NCI-H226 (cell line): ENCODE measurements around the gene BAMBI.
A peak's percentile ranks its signal among the peaks of the same experiment; 100 is the strongest.

ENCODE experiments used
- DNase-seq: peaks from one replicate; pipeline ENCODE4 v3.0.0-alpha.2; 2015

Gene BAMBI

DNA sequence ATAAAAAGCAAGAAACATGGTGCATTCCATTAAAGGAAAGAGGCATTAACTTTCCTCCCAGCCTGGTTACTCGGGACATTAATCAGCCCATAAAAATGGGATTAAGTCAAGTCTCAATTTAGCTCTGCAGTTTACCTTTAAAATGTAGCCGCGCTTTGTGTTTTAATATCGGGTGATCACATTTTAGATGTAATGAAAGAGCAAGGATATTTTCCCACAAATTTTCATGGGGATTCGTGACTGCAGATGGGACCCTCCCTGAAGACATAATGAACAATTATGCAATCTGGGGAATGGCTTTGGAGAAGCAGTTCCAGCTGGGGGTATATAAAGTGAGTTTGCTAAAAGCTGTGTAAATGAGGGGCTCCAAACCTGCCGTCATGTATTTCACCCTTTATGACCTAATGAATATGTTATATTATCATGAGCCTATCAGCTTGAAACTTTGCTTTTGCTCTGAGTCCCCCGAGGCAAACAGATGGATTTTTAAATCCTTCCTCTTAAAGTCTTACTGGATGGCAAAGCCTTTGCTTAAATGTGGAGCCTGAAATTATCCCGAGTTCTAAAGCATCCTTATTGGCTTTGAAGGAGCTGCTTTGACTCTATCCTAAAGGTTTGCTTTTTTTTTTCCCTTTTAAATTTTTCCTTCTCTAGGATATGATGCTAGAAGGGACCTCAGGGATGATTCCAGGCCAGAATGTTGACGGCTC lies 31.8 kb downstream of the BAMBI start:
- DNase-seq: no peak

DNA sequence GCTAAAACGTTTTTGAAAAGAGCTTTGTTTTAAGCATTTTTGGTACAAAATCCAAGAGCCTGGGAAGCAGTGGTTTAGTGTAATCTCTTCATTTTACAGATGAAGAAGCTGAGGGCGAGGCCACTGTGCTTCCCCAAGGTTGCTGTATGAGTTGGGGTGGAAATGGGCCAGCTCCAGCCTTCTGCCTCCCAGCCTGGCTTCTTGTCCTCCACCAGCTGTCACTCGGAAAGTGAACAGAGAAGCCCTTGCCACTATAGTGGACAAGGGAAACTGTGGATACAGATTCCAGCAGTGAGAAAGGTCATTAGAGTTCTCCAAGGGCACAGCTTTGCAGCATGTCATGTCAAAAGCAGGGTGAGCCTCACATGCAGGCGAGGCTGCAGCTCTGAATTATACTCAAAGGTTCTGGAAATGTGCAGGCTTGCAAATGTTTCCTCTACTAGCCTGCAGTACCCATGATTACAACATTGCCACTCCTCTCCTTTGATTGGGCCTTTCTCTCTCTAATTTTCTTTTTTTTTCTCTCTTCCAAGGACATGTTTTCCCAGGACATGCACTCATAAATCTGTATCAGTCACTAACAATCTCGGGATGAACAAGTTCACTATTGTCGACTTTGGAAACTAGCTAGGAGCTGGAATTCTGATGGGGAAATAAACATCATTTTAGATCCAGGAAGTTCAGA lies 33.0 kb downstream of the BAMBI start:
- DNase-seq: no peak

DNA sequence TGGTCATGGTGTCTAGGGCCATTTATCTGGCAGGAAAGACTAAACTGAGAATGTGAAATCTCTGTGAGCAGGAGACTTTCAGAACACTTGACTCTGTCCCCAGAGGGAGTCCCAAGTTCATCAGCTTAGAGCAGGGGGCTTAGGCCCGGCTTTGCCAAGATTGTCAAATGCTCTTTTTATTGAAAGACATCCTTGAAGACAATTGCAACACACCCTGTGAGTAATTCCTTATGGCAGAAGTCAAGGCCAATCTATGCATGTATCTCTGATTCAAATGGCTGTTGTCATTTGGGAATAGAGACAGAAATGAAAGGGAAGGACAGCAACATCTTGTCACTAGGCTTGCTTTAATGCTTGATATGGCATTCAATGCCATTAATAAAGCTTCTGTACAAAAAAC lies 33.7 kb downstream of the BAMBI start:
- no peak for DNase-seq

DNA sequence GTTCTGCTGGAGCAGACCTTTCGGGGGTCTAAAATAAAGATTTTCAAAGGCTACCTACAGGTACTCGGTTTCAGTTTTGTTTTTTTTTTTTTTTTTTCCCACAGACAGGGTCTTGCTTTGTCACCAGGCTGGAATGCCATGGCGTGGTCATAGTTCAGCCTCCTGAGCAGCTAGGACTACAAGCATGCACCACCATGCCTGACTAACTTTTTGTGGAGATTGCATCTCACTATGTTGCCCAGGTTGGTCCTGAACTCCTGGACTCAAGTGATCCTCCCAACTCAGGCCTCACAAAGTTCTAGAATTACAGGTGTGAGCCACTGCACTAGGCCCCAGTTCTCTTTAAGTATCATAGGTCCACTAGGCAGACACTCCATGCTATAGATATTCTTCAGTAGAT lies 34.5 kb downstream of the BAMBI start:
- DNase-seq: no peak

DNA sequence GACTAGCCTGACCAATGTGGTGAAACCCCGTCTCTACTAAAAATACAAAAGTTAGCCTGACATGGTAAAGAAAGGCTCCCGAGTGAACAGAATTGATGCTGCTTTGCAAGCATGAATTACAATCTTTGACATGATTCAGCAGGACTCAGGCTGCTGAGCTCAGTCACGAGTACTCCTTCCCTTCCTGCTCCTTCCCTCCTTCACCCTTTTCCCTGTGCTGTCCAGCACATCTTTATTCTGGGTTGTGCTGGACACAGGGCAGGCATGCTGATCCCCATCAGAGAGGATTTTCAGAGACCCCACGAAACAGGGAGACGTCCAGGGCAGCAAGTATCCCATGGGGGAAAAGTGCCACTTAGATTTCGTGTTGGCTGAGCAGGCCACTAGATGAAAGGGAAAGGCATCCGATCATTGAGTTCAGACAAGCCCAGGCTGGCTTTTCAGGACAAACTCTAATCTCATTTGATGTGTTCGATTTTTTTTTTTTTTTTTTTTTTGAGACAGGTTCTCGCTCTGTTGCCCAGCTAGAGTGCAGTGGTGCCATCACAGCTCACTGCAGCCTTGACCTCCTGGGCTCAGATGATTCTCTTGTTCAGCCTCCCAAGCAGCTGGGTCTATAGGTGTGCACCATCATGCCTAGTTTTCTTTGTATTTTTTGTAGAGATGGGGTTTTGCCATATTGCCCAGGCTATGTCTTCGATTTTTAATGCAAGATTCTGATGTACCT lies 36.5 kb downstream of the BAMBI start:
- DNase-seq: no peak

DNA sequence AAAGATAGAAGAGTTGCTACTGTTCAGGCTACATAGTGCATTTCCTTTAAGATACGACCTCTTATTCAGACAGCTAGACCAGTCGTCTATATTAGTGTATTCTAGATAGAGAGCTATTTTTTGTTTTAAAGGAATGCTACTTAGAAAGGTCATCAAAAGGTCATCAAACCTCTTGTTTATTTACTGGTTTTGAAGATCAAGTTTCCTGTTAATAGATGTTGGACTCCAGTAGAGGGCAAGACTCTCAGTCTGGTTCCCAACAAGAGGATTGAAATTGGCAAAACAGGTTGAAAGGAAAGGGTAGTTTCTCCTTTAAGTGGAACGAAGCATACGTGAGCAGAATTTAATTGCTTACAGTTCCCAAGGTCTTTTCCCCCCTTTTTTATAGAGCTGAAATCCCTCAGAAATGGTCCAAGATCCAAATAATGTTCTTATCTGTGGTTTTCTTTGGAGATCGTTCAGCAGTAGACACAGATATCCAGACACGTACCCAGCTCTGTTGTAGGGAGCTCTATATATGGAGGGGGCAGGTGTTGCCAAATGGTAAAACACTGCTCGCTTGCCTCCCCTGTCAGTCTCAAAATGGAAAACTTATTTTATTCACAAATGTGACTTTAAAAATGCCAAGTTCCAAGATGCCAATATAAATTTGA lies 37.2 kb downstream of the BAMBI start:
- DNase-seq: no peak

DNA sequence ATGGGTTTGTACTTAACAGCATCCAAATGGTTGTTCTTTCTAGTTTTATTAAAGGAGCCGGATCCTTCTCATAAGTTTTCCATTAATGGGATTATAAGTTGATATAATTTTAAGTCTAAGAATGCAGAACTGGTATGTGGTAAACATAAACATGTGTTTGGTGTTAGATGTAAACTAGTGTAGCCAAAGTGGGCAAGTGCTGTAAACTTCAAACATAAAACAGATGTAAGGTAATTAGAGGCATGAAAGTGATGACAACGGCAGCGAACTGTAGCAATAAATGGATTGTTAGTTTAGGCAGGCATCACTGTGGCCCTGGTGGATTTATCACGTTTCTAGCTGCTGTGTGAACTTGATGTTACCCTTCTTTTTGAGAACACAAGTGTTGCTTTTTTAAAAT lies 37.9 kb downstream of the BAMBI start:
- no peak for DNase-seq

DNA sequence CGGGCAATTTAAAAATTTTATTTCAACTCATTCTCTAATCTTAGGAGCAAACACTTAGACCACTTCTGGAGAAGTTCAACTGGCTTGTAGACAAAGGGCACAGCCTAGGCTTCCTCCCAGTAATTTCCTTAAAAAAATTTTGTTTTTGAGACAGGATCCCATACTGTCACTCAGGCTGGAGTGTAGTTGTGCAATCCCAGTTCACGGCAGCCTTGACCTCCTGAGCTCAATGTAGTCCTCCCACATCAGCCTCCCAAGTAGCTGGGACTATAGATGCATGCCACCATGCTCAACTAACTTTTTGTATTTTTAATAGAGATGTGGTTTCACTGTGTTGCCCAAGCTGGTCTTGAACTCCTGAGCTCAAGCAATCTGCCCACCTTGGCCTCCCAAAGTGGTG lies 38.4 kb downstream of the BAMBI start:
- DNase-seq: no peak

DNA sequence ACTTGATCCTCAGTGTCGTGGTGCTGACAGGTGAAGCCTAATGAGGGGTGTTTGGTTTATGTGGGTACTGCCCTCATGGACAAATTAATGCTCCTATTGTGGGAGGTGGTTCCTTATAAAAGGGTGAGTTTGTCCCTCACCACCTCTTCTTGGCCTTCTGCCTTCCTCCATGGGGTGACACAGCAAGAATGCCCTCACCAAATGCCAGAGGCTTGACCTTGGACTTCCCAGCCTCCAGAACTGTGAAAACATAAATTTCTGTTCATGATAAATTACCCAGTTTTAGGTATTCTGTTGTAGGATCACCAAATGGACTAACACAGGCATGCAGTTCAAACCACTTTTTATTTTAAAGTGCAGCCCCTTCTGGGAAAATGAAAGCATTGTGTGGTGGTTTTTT lies 39.4 kb downstream of the BAMBI start:
- no peak for DNase-seq

DNA sequence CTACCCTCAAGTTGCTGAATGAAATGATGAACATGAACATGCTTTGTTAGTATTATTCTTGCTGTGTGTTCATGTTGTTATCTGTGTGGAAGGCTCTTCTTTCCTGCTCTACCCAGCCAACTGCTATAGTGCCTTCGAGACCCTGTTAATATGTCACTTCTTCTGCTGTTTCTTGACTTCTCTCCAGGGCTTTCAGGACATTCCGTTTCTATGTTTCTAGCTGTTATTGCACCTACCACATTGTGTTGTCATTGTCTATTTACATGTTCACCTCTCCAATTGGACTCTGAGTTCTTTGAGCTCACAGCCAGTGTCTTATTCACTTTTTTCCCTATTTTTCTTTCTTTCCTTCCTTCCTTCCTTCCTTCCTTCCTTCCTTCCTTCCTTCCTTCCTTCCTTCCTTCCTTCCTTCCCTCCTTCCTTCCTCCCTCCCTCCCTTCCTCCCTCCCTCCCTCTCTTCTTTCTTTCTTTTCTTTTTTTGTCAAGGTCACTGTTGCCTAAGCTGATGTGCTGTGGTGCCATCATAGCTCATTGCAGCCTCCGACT lies 40.4 kb downstream of the BAMBI start:
- DNase-seq: no peak

DNA sequence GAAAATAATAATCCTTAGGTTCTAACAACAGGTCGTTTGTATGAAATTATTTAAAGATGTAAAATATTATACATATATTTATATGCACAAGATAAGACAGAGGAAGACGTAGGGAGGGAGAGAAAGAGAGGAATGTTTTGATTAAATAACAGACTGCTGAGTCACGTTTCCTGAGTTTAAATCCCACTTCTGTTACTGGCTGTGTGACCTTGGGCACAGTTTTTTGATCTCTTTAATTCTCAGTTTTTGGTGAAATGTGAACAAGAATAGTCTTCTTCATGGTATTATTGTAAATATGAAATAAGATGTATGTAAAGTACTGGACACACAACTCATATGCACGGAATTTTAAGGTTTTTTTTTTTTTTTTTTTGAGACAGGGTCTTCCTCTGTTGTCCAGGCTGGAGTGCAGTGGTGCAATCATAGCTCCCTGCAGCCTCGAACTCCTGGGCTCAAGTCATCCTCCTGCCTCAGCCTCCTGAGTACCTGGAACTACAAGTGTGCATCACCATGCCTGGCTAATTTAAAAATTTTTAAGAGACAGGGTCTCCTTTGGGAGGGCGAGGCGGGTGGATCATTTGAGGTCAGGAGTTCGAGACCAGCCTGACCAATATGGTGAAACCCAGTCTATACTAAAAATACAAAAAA lies 42.6 kb downstream of the BAMBI start:
- peak; percentile 38 for DNase-seq

DNA sequence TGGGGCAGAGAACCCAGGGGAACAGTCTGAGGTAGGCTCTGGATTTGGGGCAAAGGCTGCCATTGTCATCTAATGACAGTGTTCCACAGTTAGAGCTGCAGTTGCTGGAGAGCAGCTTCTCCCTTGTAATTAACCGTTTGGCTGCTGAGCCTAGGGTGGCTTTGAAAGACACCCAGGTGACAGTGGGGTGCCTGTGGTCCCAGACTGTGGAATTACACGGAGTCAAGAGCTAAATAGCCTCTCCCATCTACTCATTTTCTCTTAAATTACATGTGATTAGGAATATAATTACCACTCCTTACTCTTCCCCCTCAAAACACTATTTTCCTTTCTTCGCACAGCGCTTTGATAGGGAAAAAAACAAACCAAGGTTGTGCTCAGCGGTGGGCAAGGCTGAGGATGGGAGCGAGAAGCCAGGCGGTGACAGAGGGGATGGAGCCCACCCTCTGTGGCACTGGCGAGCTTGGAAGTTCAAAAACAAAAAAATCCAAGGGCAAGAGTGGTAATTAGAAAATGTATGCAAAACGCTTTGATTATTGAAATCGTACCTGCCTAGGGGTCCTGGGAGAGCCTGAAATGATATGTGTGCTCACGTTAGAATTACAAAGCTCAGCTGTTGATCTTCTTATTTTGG lies 44.1 kb downstream of the BAMBI start:
- no peak for DNase-seq

DNA sequence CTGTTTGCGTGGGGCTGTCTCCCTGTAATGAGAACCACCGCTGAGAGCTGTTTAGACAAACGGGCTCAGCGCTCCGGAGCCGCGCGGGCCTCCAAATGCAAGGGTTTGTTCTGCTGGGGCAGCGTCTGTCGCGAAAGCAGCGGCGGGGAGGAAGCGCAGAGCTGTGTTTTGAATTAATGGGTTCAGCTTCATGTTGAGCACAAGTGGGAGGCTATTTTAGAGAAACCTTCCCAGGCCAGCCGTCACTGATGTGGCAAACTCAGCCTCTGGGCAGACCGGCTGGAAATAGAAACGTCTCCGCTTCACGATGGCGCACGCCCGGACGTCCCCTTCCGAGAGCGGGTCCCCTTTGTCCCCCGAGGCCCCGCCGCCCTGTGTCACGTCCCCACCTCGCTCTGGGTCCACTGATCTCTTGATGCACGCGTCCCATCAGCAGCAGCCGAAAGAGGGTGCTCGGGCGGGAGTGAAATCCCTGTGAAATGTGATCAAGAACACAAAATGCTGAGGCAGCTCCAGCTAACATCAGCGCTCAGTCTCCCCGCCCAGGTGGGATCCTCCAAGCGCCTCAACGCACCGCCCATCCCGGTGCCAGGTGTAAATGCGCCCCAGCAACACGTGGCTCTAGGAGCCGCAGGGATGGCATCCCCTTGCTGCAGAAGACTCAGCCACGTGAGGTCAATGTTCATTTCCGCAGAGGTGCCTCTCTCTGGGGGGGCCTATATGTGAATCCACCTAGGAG lies 44.9 kb downstream of the BAMBI start:
- DNase-seq: no peak

DNA sequence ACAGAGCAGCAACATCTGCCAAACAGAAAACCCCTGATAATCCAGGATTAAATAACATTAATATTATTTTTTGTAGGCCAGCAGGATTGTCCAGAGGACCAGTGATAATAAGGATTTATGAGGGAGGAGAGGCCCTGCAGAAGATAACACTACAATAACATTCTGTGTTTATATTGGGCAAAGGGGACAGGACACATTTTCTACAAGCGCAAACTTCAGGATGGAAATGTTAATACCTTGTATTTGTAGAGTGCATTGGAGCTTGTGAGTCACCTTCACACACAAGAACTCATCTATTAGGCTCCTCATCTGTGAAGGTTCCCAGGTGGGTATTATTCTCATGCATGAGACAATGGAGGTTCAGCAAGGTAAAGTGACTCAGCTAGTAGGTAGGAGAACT lies 51.0 kb downstream of the BAMBI start:
- DNase-seq: no peak

DNA sequence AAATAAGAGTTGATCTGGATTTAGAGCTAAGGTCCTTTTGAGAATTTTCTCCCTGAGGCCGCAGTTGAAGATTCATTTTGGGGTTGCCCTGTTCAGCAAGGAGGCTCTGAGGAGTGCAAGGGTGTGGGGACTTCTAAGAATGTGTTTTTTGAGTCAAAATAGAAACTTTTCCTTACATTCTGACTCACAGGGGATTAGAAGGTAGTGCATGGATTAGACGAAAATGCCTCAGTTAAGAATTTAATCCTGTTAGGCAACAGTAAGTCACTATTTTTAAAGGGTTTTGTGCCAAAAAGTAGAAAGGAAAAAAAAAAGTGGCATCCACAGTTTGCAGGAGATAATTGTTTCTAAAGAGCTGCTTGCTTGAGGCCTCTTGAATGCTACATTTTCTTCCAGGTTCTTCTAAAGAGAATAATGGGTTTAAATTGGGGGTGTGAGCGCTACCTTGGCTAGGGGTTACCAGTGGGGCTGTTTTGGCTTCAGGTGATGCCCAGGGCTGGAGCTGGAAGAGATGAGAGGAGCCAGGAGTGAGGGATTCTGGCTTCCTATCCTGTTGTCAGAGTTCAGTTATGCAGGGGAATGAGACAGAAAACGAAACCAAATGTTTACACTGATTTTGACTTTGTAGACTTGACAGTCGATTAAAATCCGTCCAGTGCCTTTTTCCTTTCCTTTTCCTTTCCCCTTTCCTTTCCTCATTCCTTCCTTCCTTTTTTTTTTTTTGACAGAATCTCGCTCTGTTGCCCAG lies 52.9 kb downstream of the BAMBI start:
- DNase-seq: no peak

DNA sequence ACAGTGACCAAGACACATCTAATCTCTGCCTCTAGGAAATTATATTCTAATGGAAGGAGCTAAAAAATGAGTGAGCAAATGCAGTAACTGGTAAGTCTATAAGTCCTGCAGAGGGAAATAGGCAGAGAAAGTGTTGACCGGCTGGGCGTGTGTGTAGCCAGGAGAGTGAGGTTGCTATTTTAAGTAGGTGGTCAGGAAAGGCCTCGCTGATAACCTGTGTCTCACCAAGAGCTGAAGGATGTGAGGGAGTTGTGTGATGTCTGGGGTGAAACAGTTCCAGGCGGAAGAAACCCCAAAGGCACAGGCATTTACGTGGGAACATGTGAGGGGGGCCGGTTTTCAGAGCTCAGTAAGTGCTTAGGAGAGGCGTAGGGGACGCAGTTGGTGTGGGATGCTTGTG lies 54.8 kb downstream of the BAMBI start:
- DNase-seq: no peak
